SK-N-SH treated with all-trans-retinoic acid at 6 μM for 48 hours (cell line): ENCODE measurements around the gene CMIP.
A peak's percentile ranks its signal among the peaks of the same experiment; 100 is the strongest.

Experiments
- ATAC-seq: fragments of 200-7000 bp; cut with Tn5 transposase; 3 replicates; pipeline ENCODE4 v1.9.1; 2020; ENCODE audit warnings: mild to moderate bottlenecking, moderate library complexity
- ARNTL ChIP-seq: fragments of 450-650 bp; formaldehyde crosslinking; IDR thresholded peaks from 2 replicates; pipeline ENCODE4 v1.5.0; 2020; ENCODE audit warnings: low read depth, mild to moderate bottlenecking, moderate library complexity, borderline replicate concordance
- BACH2 ChIP-seq: fragments of 250-450 bp; sonication (Bioruptor Pico); IDR thresholded peaks from 2 replicates; pipeline ENCODE4 v1.9.0; 2021; ENCODE audit warnings: mild to moderate bottlenecking, borderline replicate concordance
- CSDC2 ChIP-seq: fragments of 250-450 bp; sonication (Bioruptor Pico); IDR thresholded peaks from 2 replicates; pipeline ENCODE4 v1.5.0; 2020; ENCODE audit warnings: mild to moderate bottlenecking, moderate library complexity
- CSRNP3 ChIP-seq: fragments of 250-450 bp; sonication (Bioruptor Pico); IDR thresholded peaks from 2 replicates; pipeline ENCODE4 v1.5.1; 2021; ENCODE audit warnings: mild to moderate bottlenecking, moderate library complexity
- ESRRG ChIP-seq: fragments of 250-450 bp; sonication (Bioruptor Pico); IDR thresholded peaks from 2 replicates; pipeline ENCODE4 v1.6.1; 2021; ENCODE audit warnings: mild to moderate bottlenecking
- ISL1 ChIP-seq: fragments of 250-450 bp; sonication (Bioruptor Pico); IDR thresholded peaks from 2 replicates; pipeline ENCODE4 v2.1.2; 2022; ENCODE audit warnings: mild to moderate bottlenecking, moderate library complexity
- OSR1 ChIP-seq: fragments of 250-450 bp; sonication (Bioruptor Pico); IDR thresholded peaks from 2 replicates; pipeline ENCODE4 v1.8.0; 2022; ENCODE audit warnings: moderate library complexity, mild to moderate bottlenecking, inconsistent platforms
- PPARA ChIP-seq: fragments of 250-450 bp; sonication (Bioruptor Pico); IDR thresholded peaks from 2 replicates; pipeline ENCODE4 v1.5.0; 2020; ENCODE audit warnings: mild to moderate bottlenecking, borderline replicate concordance
- RARB ChIP-seq: fragments of 250-450 bp; sonication (Bioruptor Pico); IDR thresholded peaks from 2 replicates; pipeline ENCODE4 v1.8.0; 2021; ENCODE audit warnings: mild to moderate bottlenecking, moderate library complexity
- SNAI2 ChIP-seq: fragments of 250-450 bp; sonication (Bioruptor Pico); IDR thresholded peaks from 2 replicates; pipeline ENCODE4 v1.5.0; 2020; ENCODE audit warnings: mild to moderate bottlenecking, moderate library complexity
- TCF4 ChIP-seq: fragments of 250-450 bp; sonication (Bioruptor Pico); IDR thresholded peaks from 2 replicates; pipeline ENCODE4 v1.8.0; 2021; ENCODE audit warnings: mild to moderate bottlenecking, moderate library complexity, borderline replicate concordance
- TOX ChIP-seq: fragments of 250-450 bp; sonication (Bioruptor Pico); IDR thresholded peaks from 2 replicates; pipeline ENCODE4 v1.8.0; 2021; ENCODE audit warnings: mild to moderate bottlenecking, moderate library complexity, borderline replicate concordance
- TSHZ2 ChIP-seq: fragments of 250-450 bp; sonication (Bioruptor Pico); IDR thresholded peaks from 2 replicates; pipeline ENCODE4 v1.5.0; 2020; ENCODE audit warnings: mild to moderate bottlenecking, moderate library complexity
- ZFP3 ChIP-seq: fragments of 250-450 bp; sonication (Bioruptor Pico); IDR thresholded peaks from 2 replicates; pipeline ENCODE4 v1.5.0; 2020; ENCODE audit warnings: mild to moderate bottlenecking, moderate library complexity
- ZFP30 ChIP-seq: fragments of 450-650 bp; formaldehyde crosslinking; IDR thresholded peaks from 2 replicates; pipeline ENCODE4 v1.5.0; 2022; ENCODE audit warnings: mild to moderate bottlenecking, moderate library complexity
- ZNF565 ChIP-seq: fragments of 450-650 bp; formaldehyde crosslinking; conservative IDR thresholded peaks from 2 replicates; pipeline ENCODE4 v1.5.0; 2020; ENCODE audit warnings: low read depth, mild to moderate bottlenecking, moderate library complexity
- ZNF70 ChIP-seq: fragments of 450-650 bp; formaldehyde crosslinking; IDR thresholded peaks from 2 replicates; pipeline ENCODE4 v1.5.0; 2020; ENCODE audit warnings: mild to moderate bottlenecking, moderate library complexity
- ZNF8 ChIP-seq: fragments of 450-650 bp; formaldehyde crosslinking; IDR thresholded peaks from 2 replicates; pipeline ENCODE4 v1.5.0; 2020; ENCODE audit warnings: mild to moderate bottlenecking, moderate library complexity
- TF ChIP-seq, protein P1 (sequence below): fragments of 250-450 bp; sonication (Bioruptor Pico); IDR thresholded peaks from 2 replicates; pipeline ENCODE4 v1.8.0; 2020; ENCODE audit warnings: mild to moderate bottlenecking, moderate library complexity, borderline replicate concordance
- TF ChIP-seq, protein P2 (sequence below): fragments of 250-450 bp; sonication (Bioruptor Pico); IDR thresholded peaks from 2 replicates; pipeline ENCODE4 v1.8.0; 2021; ENCODE audit warnings: low read depth, mild to moderate bottlenecking, moderate library complexity, borderline replicate concordance

Gene CMIP

GRCh38 chr16:81737885-81738536, 293.4 kb downstream of the CMIP start:
- peak; percentile 96 for ATAC-seq

DNA sequence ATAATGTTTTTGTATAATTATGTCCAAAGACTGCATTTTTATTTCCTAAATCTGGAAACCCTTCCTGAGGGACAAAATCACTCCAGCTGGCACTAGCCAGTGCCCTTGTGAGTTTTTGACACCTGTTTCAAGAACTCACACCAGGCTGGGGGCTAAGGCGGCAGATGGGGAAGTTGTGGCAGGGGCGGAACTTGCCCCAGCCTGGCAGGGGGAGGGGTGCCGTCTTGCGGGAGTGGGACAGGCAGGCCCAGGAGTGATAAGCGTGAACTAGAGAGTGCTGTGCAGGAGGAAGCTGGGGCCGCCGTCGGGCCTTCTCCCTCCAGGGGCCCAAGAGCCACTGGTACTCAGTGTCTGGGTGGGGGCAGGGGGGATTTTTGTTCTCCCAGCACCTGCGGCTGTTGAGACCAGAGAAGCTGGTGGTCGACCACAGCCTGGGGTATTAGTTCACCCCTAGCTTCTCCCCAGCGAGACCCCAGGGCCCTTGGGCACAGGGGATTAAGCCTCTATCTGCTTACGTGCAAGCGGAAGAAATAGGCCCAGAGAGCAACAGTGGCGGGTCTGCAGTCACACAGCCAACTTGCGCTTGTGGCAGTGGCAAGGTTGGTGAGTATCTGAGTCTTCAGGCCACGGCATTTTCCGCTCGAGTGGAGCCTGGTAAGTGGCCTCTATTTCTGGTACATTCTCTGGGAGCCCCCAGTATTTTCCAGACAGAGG, 294.3 kb downstream of the CMIP start:
- TF ChIP-seq ZFP3 (CRISPR knock-in tag) (no peak), CSDC2 (CRISPR knock-in tag) (no peak), OSR1 (no peak), TOX (CRISPR knock-in tag) (no peak), ZNF8 (CRISPR knock-in tag) (no peak), SNAI2 (no peak), ESRRG (CRISPR knock-in tag) (no peak), ARNTL (CRISPR knock-in tag) (no peak), TSHZ2 (no peak), ZNF565 (CRISPR knock-in tag) (no peak), ZNF70 (CRISPR knock-in tag) (no peak), BACH2 (CRISPR knock-in tag) (no peak), ZFP30 (CRISPR knock-in tag) (no peak), CSRNP3 (CRISPR knock-in tag) (no peak), RARB (CRISPR knock-in tag) (no peak), ISL1 (no peak), PPARA (no peak)
- ATAC-seq: no peak

More at GRCh38 chr16:81737885-81738536, 293.4 kb downstream of the CMIP start:
- TF ChIP-seq, protein P1, sequence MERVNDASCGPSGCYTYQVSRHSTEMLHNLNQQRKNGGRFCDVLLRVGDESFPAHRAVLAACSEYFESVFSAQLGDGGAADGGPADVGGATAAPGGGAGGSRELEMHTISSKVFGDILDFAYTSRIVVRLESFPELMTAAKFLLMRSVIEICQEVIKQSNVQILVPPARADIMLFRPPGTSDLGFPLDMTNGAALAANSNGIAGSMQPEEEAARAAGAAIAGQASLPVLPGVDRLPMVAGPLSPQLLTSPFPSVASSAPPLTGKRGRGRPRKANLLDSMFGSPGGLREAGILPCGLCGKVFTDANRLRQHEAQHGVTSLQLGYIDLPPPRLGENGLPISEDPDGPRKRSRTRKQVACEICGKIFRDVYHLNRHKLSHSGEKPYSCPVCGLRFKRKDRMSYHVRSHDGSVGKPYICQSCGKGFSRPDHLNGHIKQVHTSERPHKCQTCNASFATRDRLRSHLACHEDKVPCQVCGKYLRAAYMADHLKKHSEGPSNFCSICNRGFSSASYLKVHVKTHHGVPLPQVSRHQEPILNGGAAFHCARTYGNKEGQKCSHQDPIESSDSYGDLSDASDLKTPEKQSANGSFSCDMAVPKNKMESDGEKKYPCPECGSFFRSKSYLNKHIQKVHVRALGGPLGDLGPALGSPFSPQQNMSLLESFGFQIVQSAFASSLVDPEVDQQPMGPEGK (CRISPR knock-in tag): peak; percentile 76; the same call in 1 of the 2 replicates
- TF ChIP-seq CSRNP3 (CRISPR knock-in tag) (no peak), TOX (CRISPR knock-in tag) (no peak), TSHZ2 (no peak), SNAI2 (no peak), ARNTL (CRISPR knock-in tag) (no peak)

- TF ChIP-seq PPARA (no peak), ISL1 (no peak), RARB (CRISPR knock-in tag) (no peak), ZNF70 (CRISPR knock-in tag) (no peak), CSDC2 (CRISPR knock-in tag) (no peak), TCF4 (no peak)
- TF ChIP-seq, protein P1 (CRISPR knock-in tag): no peak
- TF ChIP-seq, protein P2, sequence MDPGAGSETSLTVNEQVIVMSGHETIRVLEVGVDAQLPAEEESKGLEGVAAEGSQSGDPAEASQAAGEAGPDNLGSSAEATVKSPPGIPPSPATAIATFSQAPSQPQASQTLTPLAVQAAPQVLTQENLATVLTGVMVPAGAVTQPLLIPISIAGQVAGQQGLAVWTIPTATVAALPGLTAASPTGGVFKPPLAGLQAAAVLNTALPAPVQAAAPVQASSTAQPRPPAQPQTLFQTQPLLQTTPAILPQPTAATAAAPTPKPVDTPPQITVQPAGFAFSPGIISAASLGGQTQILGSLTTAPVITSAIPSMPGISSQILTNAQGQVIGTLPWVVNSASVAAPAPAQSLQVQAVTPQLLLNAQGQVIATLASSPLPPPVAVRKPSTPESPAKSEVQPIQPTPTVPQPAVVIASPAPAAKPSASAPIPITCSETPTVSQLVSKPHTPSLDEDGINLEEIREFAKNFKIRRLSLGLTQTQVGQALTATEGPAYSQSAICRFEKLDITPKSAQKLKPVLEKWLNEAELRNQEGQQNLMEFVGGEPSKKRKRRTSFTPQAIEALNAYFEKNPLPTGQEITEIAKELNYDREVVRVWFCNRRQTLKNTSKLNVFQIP: no peak
- TF ChIP-seq, all 23 proteins: peak for 0
- no peak for ATAC-seq
Measured at GRCh38 chr16:81739503-81739902, 294.9 kb downstream of the CMIP start.
